Peyer's patch (tissue), 4 donors: ENCODE measurements around the gene BIRC7.

ENCODE experiments used
- POLR2A ChIP-seq, 2 donors: fragments of 450-650 bp; IDR thresholded peaks; one replicate each; pipeline ENCODE4 v1.5.1; 2017; ENCODE audit warnings: antibody characterized with exemption in 2 of 2, mild to moderate bottlenecking in 2 of 2, moderate library complexity in 2 of 2
- TF ChIP-seq, protein P1 (sequence below), 6 experiments: fragments of 450-650 bp in 4 of 6; fragments of 200-600 bp in 2 of 6; sonication (generic) in 1 of 6; IDR thresholded peaks; one replicate each; pipeline ENCODE4 v1.5.1; 2017 to 2019; ENCODE audit warnings: antibody characterized with exemption in 6 of 6, mild to moderate bottlenecking in 3 of 6, moderate library complexity in 1 of 6

DNA sequence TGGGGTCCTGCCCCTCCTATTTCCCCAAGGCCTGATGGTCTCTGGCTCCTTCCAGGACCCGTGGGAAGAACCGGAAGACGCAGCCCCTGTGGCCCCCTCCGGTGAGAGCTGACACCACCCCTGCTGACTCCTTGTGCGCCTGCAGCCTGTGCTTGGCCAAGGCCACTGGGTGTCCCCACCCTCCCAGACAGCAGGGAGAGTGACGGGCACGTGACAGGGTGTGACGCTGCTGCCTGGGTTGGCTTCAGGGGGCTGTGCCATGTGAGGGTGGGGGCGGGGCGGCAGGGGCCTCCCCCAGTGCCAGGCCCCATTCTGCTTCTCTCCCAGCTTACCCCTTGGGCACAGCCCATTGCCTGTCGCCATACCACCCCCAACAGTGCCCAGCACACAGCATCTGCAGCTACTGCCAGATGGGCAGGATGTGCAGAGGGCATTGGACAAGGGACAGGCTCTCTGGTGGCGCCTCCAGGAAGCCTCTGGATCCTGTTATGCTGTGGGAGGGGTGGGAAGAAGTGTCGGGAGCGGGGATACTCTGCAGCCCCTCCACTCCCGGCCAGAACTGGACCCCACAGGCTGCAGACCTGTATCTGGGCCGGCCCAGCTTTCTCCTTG lies 2.9 kb downstream of the BIRC7 start:
- TF ChIP-seq, protein P1, sequence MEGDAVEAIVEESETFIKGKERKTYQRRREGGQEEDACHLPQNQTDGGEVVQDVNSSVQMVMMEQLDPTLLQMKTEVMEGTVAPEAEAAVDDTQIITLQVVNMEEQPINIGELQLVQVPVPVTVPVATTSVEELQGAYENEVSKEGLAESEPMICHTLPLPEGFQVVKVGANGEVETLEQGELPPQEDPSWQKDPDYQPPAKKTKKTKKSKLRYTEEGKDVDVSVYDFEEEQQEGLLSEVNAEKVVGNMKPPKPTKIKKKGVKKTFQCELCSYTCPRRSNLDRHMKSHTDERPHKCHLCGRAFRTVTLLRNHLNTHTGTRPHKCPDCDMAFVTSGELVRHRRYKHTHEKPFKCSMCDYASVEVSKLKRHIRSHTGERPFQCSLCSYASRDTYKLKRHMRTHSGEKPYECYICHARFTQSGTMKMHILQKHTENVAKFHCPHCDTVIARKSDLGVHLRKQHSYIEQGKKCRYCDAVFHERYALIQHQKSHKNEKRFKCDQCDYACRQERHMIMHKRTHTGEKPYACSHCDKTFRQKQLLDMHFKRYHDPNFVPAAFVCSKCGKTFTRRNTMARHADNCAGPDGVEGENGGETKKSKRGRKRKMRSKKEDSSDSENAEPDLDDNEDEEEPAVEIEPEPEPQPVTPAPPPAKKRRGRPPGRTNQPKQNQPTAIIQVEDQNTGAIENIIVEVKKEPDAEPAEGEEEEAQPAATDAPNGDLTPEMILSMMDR (IDR thresholded peaks at IDR 0.05), result no peak
- no peak for TF ChIP-seq POLR2A (IDR thresholded peaks at IDR 0.05)
